Measurements from ENCODE around the gene HSPB7. TPM values are rescaled to one million over a fixed set of nuclear protein-coding genes. Genes with fewer than 3 reads are reported as not detected.

HSPB7 gene
- total RNA-seq, 1 experiment from 2014 or later, result not detected

DNA sequence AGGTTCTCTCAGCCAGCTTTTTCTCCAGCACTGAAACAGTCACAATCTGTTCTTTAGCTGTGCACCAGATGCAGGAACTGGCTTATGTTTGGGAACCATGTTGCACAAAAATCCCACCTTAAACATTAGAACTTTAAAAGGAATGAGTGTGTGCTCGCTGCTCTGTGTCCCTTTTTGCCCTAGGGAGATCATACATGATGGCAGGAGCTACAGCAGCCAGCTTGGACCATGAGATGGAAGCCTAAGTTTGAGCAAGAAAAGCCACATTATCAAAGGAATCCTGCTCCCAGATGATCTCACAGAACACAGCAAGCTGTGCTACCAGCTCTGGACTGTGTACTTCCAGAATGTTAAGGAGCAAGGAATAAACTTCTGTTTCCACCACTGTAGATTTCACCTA, 45.4 kb downstream of the HSPB7 start:
- Histone ChIP-seq H3K23ac (ENCODE audit: insufficient read length, low read depth, low read length) (no peak overlapping the region), H3K4me1 (ENCODE audit: insufficient read depth, low read length) (no peaks in the 10 kb centered on the region), H2BK5ac (ENCODE audit: insufficient read length, low read length) (no peak overlapping the region), H2BK15ac (ENCODE audit: low read depth, low read length) (no peak overlapping the region), H3K27me3 (ENCODE audit: insufficient read depth, low read length) (no peaks in the 10 kb centered on the region), H3K56ac (ENCODE audit: insufficient read length, low read depth, low read length) (no peak overlapping the region), H2BK120ac (ENCODE audit: low read depth, low read length, poor library complexity, severe bottlenecking) (no peak overlapping the region), H2BK20ac (ENCODE audit: low read depth, low read length, poor library complexity, severe bottlenecking) (no peak overlapping the region), H2BK12ac (ENCODE audit: insufficient read length, low read depth, low read length) (no peak overlapping the region), H4K20me1 (ENCODE audit: control insufficient read depth, insufficient read depth, insufficient read length) (no peaks in the 10 kb centered on the region), H4K8ac (replicated peaks; ENCODE audit: insufficient read length, low read depth, low read length) (no peak overlapping the region), H4K5ac (ENCODE audit: insufficient read length, low read depth, low read length) (no peak overlapping the region), H3K79me2 (ENCODE audit: insufficient read depth, low read length) (no peaks in the 10 kb centered on the region), H2AFZ (ENCODE audit: low read length) (no peak overlapping the region), H3K27ac (ENCODE audit: insufficient read length, low read depth, low read length) (no peak overlapping the region), H3K79me1 (ENCODE audit: insufficient read depth, low read depth, low read length, poor library complexity, severe bottlenecking) (no peaks in the 10 kb centered on the region), H3K23me2 (ENCODE audit: insufficient read length, low read depth, low read length, poor library complexity, severe bottlenecking) (no peaks in the 10 kb centered on the region), H3K4ac (ENCODE audit: low read depth, low read length) (no peak overlapping the region), H4K91ac (ENCODE audit: insufficient read length, low read depth, low read length) (no peak overlapping the region), H3K14ac (ENCODE audit: insufficient read depth, low read length) (no peak overlapping the region), H3K4me2 (ENCODE audit: insufficient read depth, insufficient read length, low read length) (no peak overlapping the region), H3K9ac (ENCODE audit: extremely low read depth, insufficient read length, low read length) (no peak overlapping the region), H3K18ac (ENCODE audit: insufficient read length, low read depth, low read length) (no peak overlapping the region), H2AK5ac (ENCODE audit: insufficient read length, low read length) (no peak overlapping the region), H3T11ph (ENCODE audit: low read length) (no peak overlapping the region), H3K9me3 (ENCODE audit: control insufficient read depth, low read depth, low read length) (no peaks in the 10 kb centered on the region)
- Mint-ChIP-seq H3K4me1 (peaks cover 11 to 14% of the 10 kb centered on the region in 2 experiments), H3K27me3 (ENCODE audit: low read depth) (no peaks in the 10 kb centered on the region), H3K36me3 (ENCODE audit: insufficient read depth in 1 of 3, low read depth in 3 of 3) (peaks cover 24 to 44% (median 31%) of the 10 kb centered on the region in 3 experiments), H3K27ac (no peak overlapping the region), H3K4me3 (no peak overlapping the region), H3K9me3 (peaks cover 4 to 11% of the 10 kb centered on the region in 2 experiments; a peak in 4 of 5 replicates)
- DNase-seq, result no peak
- TF ChIP-seq CTCF (conservative IDR thresholded peaks at IDR 0.05), result no peak
- no CpG with 5 or more reads among the region's 1 CpG for WGBS (ENCODE audit: extremely low coverage, insufficient read length, low lambda C conversion rate)
